Colonic mucosa (tissue), 4 donors: ENCODE data around the gene PFDN2. TPM values are rescaled to one million over a fixed set of nuclear protein-coding genes. Genes with fewer than 3 reads are reported as not detected.

ENCODE experiments used
- DNase-seq: peaks from one replicate; pipeline ENCODE4 v3.0.0-alpha.2; 2020
- H3K27ac ChIP-seq: fragments of 200-600 bp; one replicate; pipeline ENCODE4 v1.8.0; 2021
- H3K27me3 ChIP-seq: fragments of 200-600 bp; one replicate; pipeline ENCODE4 v1.8.0; 2021
- H3K36me3 ChIP-seq: fragments of 200-600 bp; one replicate; pipeline ENCODE4 v1.8.0; 2021
- H3K4me1 ChIP-seq: fragments of 200-600 bp; one replicate; pipeline ENCODE4 v1.8.0; 2021; ENCODE audit warnings: mild to moderate bottlenecking
- H3K4me3 ChIP-seq: fragments of 200-600 bp; one replicate; pipeline ENCODE4 v1.8.0; 2021
- H3K9ac ChIP-seq, 2 donors: one replicate each; pipeline ENCODE4 v1.7.0; 2013; ENCODE audit warnings: control low read depth in 2 of 2, low read depth in 2 of 2, low read length in 2 of 2
- H3K9me3 ChIP-seq: fragments of 200-600 bp; one replicate; pipeline ENCODE4 v1.8.0; 2021
- intact Hi-C: fragments of 100-400 bp; cut with DNase I; formaldehyde crosslinking; loops from one replicate; pipeline ENCODE4 v1.14.1; 2022
- total RNA-seq, 2 donors: library from RNA; stranded (reverse); fragmentation: NEBNext Ultra II Directional in 1 of 2; extraction: Animal tissue kit (Norgen Biotek cat#: 25700) in 1 of 2; gene quantifications; one replicate each; pipeline ENCODE4 v1.2.1, GENCODE V29; 2021
- TF ChIP-seq, protein P1 (sequence below): fragments of 200-600 bp; IDR thresholded peaks from one replicate; pipeline ENCODE4 v1.8.0; 2022; ENCODE audit warnings: antibody characterized with exemption, mild to moderate bottlenecking
- donor health status: healthy.
- donor health status: DM: no; HTN: no; CAD: no.
- donor health status: DM: no; HTN: no; CAD: no.

Gene PFDN2
- total RNA-seq, 2 donors from 2014 or later = 42.7 to 49.6 TPM

- TF ChIP-seq, protein P1, sequence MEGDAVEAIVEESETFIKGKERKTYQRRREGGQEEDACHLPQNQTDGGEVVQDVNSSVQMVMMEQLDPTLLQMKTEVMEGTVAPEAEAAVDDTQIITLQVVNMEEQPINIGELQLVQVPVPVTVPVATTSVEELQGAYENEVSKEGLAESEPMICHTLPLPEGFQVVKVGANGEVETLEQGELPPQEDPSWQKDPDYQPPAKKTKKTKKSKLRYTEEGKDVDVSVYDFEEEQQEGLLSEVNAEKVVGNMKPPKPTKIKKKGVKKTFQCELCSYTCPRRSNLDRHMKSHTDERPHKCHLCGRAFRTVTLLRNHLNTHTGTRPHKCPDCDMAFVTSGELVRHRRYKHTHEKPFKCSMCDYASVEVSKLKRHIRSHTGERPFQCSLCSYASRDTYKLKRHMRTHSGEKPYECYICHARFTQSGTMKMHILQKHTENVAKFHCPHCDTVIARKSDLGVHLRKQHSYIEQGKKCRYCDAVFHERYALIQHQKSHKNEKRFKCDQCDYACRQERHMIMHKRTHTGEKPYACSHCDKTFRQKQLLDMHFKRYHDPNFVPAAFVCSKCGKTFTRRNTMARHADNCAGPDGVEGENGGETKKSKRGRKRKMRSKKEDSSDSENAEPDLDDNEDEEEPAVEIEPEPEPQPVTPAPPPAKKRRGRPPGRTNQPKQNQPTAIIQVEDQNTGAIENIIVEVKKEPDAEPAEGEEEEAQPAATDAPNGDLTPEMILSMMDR = no peak
- H3K27ac ChIP-seq = no peak overlapping the region
- H3K9me3 ChIP-seq = no peaks in the 10 kb centered on the region
- H3K27me3 ChIP-seq = no peaks in the 10 kb centered on the region
- intact Hi-C loops = loop anchor here (5.0 kb wide), 1 partner anchor 99 kb away; no protein-coding TSS in a partner anchor
- no peak overlapping the region for H3K9ac ChIP-seq
- H3K36me3 ChIP-seq = no peaks in the 10 kb centered on the region
- H3K4me1 ChIP-seq = peaks cover 3% of the 10 kb centered on the region
- no peak overlapping the region for H3K4me3 ChIP-seq
- no peak for DNase-seq
Measured at GRCh38 chr1:161096530-161096929, 21.3 kb downstream of the PFDN2 start.

DNA sequence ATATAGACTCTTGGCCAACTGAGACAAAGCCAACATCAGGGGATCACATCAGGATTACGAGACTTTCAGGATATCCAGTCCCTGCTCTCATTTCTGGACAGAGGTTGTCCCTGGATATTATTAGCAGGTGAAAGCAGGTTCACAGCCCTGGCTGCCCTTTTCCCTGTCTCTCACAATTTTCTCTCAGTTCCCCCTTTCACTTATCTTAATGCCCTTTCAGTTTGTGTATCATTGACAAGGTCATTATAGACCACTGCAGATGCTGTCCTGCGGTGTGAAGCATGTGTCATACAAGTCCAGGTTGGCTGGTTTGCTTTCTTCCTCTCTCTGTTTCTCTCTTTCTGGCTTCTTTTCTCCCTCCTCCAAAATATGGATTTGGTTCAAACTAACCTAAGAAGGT lies 21.8 kb downstream of the PFDN2 start:
- intact Hi-C loops = loop anchor here (5.0 kb wide), 1 partner anchor 99 kb away; no protein-coding TSS in a partner anchor
- TF ChIP-seq, protein P1 = no peak

DNA sequence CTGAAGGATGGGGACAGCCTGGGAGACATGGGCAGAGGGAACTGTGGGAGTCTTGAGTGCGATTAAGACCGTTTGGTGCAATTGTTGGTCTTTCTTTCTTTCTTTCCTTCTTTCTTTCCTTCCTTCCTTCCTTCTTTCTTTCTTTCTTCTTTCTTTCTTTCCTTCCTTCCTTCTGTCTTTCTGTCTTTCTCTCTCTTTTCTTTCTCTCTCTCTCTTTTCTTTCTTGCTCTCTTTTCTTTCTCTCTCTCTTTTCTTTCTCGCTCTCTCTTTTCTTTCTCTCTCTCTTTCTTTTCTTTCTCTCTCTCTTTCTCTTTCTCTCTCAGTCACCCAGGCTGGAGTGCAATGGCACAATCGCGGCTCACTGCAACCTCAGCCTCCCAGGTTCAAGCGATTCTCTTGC lies 22.6 kb downstream of the PFDN2 start:
- TF ChIP-seq, protein P1 = no peak
- Histone ChIP-seq H3K4me3 (no peak overlapping the region), H3K9ac (no peak overlapping the region), H3K27ac (no peak overlapping the region), H3K36me3 (no peaks in the 10 kb centered on the region), H3K9me3 (no peaks in the 10 kb centered on the region), H3K27me3 (no peaks in the 10 kb centered on the region), H3K4me1 (peaks cover 3% of the 10 kb centered on the region)
- intact Hi-C loops = loop anchor here (5.0 kb wide), 1 partner anchor 98 kb away; no protein-coding TSS in a partner anchor
- no peak for DNase-seq

More for the DNA sequence above, 21.8 kb downstream of the PFDN2 start:
- H3K27ac ChIP-seq = no peak overlapping the region
- H3K4me3 ChIP-seq = no peak overlapping the region
- H3K9me3 ChIP-seq = no peaks in the 10 kb centered on the region
- H3K4me1 ChIP-seq = peaks cover 3% of the 10 kb centered on the region
- no peaks in the 10 kb centered on the region for H3K36me3 ChIP-seq
- DNase-seq = no peak
- no peaks in the 10 kb centered on the region for H3K27me3 ChIP-seq
- H3K9ac ChIP-seq = no peak overlapping the region

DNA sequence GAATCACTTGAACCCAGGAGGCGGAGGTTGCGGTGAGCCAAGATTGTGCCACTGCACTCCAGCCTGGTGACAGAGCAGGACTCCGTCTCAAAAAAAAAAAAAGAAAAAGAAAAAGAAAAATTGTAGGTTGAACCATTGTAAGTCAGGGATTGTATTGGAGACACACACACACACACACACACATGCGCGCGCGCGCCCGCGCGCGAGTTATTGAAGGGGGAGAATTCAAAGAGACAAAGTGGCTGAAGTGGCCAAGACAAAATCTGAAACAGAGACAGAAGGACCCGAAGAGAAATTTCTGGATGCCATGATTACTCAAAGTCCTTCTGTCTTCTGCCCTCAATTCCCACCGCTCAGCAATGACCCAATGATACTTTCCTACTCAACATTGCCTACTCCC lies 23.4 kb downstream of the PFDN2 start:
- TF ChIP-seq, protein P1 = no peak
- peaks cover 3% of the 10 kb centered on the region for H3K4me1 ChIP-seq
- no peak overlapping the region for H3K9ac ChIP-seq
- H3K9me3 ChIP-seq = no peaks in the 10 kb centered on the region
- intact Hi-C loops = no loop called here
- no peak overlapping the region for H3K27ac ChIP-seq
- H3K36me3 ChIP-seq = no peaks in the 10 kb centered on the region
- H3K4me3 ChIP-seq = no peak overlapping the region
- no peak for DNase-seq
- no peaks in the 10 kb centered on the region for H3K27me3 ChIP-seq

DNA sequence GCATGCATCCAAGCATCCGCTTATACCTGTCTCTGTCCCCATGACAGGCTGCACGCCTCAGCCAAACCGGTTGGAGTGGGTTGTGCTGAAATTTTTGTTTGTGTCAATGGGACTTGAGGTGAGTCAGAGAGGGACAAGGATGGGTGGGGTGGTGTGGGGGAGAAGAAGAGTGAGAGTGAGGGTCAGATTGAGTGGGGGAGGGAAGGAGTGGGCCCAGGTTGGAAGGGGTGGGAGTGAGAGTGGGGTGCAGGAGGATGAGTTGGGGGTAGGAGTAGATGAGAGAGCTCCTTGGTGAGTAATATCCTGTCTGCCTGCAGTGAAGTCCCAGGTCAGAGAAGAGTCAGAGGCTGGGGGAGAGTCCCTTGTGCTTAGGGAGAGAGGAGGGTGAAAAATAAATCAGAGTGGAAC lies 25.2 kb downstream of the PFDN2 start:
- Histone ChIP-seq H3K36me3 (no peaks in the 10 kb centered on the region), H3K4me1 (no peaks in the 10 kb centered on the region), H3K27ac (no peak overlapping the region), H3K9me3 (no peaks in the 10 kb centered on the region), H3K9ac (no peak overlapping the region), H3K4me3 (no peak overlapping the region), H3K27me3 (no peaks in the 10 kb centered on the region)
- intact Hi-C loops = no loop called here
- TF ChIP-seq, protein P1 = no peak
- DNase-seq = no peak
